SKM-1 (cell line): ENCODE measurements around the gene FGL2.
A peak's percentile ranks its signal among the peaks of the same experiment; 100 is the strongest.
"Not testable (repeated sequence)": the region's sequence is repeated elsewhere in the genome, so short reads cannot be mapped to it uniquely, and the experiment has no call there.

Experiments used
- DNase-seq: peaks from one replicate; lab custom pipeline; 2025; ENCODE audit not compliant: unreplicated experiment; lab: John Stamatoyannopoulos, UW

The FGL2 gene

DNA sequence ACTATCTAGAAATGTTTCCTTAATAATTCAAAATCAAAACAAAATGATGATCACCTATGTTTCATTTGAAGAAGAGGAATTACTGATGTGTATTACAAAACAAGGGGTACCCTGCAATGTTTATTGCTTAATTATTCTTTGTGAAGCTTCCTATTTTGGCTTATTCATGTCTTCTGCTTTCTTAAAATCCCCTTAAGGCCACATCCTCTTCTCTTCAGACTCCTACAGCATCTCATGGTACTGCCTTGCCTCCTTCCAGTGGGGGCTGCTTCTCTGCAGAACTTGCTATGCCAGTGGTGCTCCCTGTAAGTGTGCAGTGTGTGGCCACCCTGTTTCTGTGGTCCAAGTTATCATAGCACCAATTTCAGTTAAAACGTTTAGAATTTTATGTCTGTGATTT lies 42.2 kb downstream of the FGL2 start:
- DNase-seq, result peak; percentile 91

DNA sequence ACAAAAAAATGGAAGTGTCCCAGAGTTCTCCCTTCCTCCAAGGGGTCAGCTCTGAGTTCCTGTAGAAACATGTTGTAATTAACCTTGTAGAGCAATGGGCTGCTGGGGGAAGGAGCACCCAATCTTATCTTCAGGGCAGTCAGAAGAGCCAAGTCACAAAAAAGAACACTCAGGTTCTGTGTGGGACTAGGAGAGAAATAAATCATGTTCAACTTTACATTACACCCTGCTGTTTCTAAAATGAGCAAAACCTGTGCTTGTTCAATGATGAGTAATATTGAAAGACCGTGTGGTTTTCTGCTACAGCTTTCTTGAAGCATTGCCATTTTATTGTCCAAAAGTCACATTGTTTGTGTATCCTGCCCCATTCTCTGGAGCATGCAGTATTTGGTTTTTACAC lies 42.6 kb downstream of the FGL2 start:
- DNase-seq, result not testable (repeated sequence)

DNA sequence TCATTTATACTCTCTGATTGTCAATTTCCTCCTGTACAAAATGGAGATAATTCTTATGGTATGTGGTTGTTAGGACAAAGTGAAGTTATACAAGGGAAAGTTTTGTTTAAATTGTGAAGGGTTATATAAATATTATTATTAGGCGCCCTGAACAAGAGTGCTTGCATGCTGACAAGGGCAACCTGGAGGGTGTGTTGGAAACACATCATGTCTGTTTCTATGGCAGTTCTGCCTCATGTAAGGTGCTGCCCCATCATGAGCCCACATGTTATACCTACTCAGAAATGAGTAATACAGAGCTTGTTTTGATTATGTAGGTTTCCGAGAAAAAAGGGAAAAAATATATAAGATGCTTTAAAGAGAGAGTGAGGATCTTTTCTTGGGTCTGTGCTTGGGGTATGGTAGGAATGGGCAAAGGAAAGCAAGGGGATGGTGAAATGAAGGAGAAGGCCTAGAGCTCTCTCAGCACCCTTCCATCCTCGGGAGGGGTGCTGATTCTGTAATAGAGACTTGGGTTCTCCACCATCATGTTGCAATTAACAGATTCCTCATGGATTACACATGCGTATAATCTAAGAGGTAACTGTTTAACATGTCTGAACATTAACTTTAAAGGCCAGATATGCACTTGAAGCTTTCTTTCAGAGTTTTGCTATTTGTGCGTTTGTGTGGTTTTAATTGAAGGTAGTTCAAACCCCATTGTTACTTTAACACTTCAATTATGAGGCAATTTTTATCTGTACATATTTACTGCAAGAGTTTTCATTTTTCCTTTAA lies 43.8 kb downstream of the FGL2 start:
- not testable (repeated sequence) for DNase-seq

DNA sequence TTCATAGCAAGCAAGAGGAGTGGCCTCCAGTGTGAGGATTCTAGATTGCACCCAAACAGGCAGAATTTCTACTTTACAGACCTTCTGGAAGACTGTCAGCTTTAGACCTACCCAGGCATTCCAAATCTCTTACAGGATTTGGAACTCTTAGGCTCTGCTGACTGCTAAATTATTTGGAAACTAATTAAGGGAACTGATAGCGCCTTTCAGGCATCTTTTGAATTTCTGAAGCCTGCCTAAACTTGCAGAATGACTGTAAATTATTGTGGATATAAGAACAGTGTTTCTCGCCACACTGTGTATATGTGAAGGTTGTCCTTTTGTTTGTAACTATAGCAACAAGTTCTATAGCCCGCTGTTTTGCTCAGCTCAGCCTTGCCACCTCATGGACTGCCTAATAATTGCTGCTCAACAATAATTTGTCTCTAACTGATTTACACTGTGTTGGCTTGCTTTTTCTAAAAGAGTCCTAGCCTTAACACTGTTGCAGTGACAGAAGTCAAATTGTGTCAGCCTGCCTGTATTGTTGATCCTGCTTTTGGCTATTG lies 44.6 kb downstream of the FGL2 start:
- DNase-seq, result not testable (repeated sequence)

DNA sequence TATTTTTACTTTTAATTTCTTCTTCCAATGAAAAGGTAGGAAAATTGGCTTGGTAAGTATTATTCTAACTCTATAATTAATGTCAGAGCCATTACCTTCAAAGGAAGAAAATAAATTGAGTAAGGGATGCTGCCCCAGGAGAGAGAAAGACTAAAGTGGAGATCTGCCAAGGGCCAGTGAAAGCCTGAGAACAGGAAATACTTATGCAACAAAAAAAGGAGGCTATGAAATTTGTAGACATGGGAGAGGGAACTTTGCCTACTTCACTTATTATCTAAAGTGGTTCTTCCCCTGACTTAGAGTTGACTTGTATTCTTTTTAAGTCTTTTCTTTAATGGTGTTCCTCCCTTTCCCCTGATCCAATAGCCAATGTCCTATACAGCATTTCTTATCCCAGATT lies 47.4 kb downstream of the FGL2 start:
- DNase-seq, result not testable (repeated sequence)
